GM10847 (cell line): Measurements from ENCODE around the gene ARHGAP45.
A peak's percentile ranks its signal among the peaks of the same experiment; 100 is the strongest.

Experiments
- POLR2A ChIP-seq: IDR thresholded peaks from 2 replicates; pipeline ENCODE4 v1.6.1; 2011; ENCODE audit not compliant: insufficient read length; ENCODE audit errors: extremely low read depth

Gene ARHGAP45

GRCh38 chr19:1094978-1095701, 28.2 kb downstream of the ARHGAP45 start, which contains the start of gene POLR2E:
TSS of gene POLR2E (minus strand) at chr19:1095375. CDS start at chr19:1095315, 60 bp downstream.
- TF ChIP-seq POLR2A: peak; percentile 69

GRCh38 chr19:1097810-1098176, 30.8 kb downstream of the ARHGAP45 start:
- TF ChIP-seq POLR2A: no peak

GRCh38 chr19:1098177-1099051, 31.4 kb downstream of the ARHGAP45 start:
- no peak for TF ChIP-seq POLR2A

- TF ChIP-seq POLR2A: no peak
Measured at GRCh38 chr19:1101337-1101698, 34.4 kb downstream of the ARHGAP45 start.

- TF ChIP-seq POLR2A: no peak
Measured at GRCh38 chr19:1102407-1103131, 35.6 kb downstream of the ARHGAP45 start.

GRCh38 chr19:1103132-1103707, 36.3 kb downstream of the ARHGAP45 start:
- no peak for TF ChIP-seq POLR2A

GRCh38 chr19:1103708-1104310, 36.8 kb downstream of the ARHGAP45 start, which contains the start of gene GPX4:
TSS of gene GPX4 (plus strand) at chr19:1103994. CDS start at chr19:1104044, 50 bp downstream.
- TF ChIP-seq POLR2A: peak; percentile 98

GRCh38 chr19:1104311-1105007, 37.5 kb downstream of the ARHGAP45 start:
- no peak for TF ChIP-seq POLR2A

- TF ChIP-seq POLR2A: no peak
Measured at GRCh38 chr19:1105008-1105872, 38.3 kb downstream of the ARHGAP45 start.

- no peak for TF ChIP-seq POLR2A
Measured at GRCh38 chr19:1105873-1106840, 39.2 kb downstream of the ARHGAP45 start.

GRCh38 chr19:1106841-1107660, 40.1 kb downstream of the ARHGAP45 start:
- no peak for TF ChIP-seq POLR2A

GRCh38 chr19:1107661-1108261, 40.8 kb downstream of the ARHGAP45 start:
- TF ChIP-seq POLR2A: no peak
